Liver (tissue), 9 donors: ENCODE results near the gene RALGPS2. TPM values are rescaled to one million over a fixed set of nuclear protein-coding genes. Genes with fewer than 3 reads are reported as not detected.
A peak's percentile ranks its signal among the peaks of the same experiment; 100 is the strongest.
"Not testable (repeated sequence)": the region's sequence is repeated elsewhere in the genome, so short reads cannot be mapped to it uniquely, and the experiment has no call there.

Experiments used
- DNase-seq: peaks from one replicate; pipeline ENCODE4 v3.0.0-alpha.2; 2017; ENCODE audit warnings: low spot score
- H3K27ac ChIP-seq, 2 donors: one replicate each; pipeline ENCODE4 v1.7.0; 2013; ENCODE audit warnings: inconsistent platforms in 2 of 2, low read length in 2 of 2, control low read depth in 1 of 2, low read depth in 1 of 2, mild to moderate bottlenecking in 1 of 2
- H3K27me3 ChIP-seq, 4 donors: one replicate each; pipeline versions ENCODE4 v1.6.1 to v1.7.0; 2013; ENCODE audit warnings: low read length in 3 of 4, inconsistent platforms in 1 of 4, mild to moderate bottlenecking in 1 of 4, moderate library complexity in 1 of 4; ENCODE audit not compliant: control insufficient read depth in 4 of 4, insufficient read depth in 4 of 4
- H3K36me3 ChIP-seq, 4 donors: one replicate each; pipeline versions ENCODE4 v1.6.1 to v1.7.0; 2013; ENCODE audit warnings: low read length in 3 of 4, mild to moderate bottlenecking in 3 of 4, low read depth in 1 of 4, moderate library complexity in 1 of 4; ENCODE audit not compliant: control insufficient read depth in 4 of 4, insufficient read depth in 3 of 4
- H3K4me1 ChIP-seq, 4 donors: one replicate each; pipeline versions ENCODE4 v1.6.1 to v1.7.0; 2013; ENCODE audit warnings: low read length in 3 of 4, mild to moderate bottlenecking in 3 of 4, moderate library complexity in 1 of 4; ENCODE audit not compliant: control insufficient read depth in 4 of 4, insufficient read depth in 4 of 4
- H3K4me3 ChIP-seq, 3 donors: one replicate each; pipeline versions ENCODE4 v1.6.1 to v1.7.0; 2013; ENCODE audit warnings: low read length in 3 of 3, control low read depth in 1 of 3, low read depth in 1 of 3, mild to moderate bottlenecking in 1 of 3
- H3K9ac ChIP-seq, 2 donors: one replicate each; pipeline ENCODE4 v1.7.0; 2013; ENCODE audit warnings: low read length in 2 of 2, mild to moderate bottlenecking in 2 of 2, moderate library complexity in 2 of 2, control low read depth in 1 of 2, low read depth in 1 of 2
- H3K9me3 ChIP-seq, 4 donors: one replicate each; pipeline versions ENCODE4 v1.6.1 to v1.7.0; 2013; ENCODE audit warnings: low read length in 3 of 4; ENCODE audit not compliant: control insufficient read depth in 4 of 4
- CTCF ChIP-seq: fragments of 150-350 bp; IDR thresholded peaks from 2 replicates; pipeline ENCODE4 v1.5.1; 2017; ENCODE audit warnings: improper control_type of control experiment, low read depth, low read length; ENCODE audit not compliant: missing input control
- EGR1 ChIP-seq, 2 donors: IDR thresholded peaks; 2 replicates each; pipeline ENCODE4 v1.6.1; 2016 to 2018; ENCODE audit warnings: antibody characterized with exemption in 2 of 2, low read depth in 2 of 2
- HNF4A ChIP-seq, 2 donors: conservative IDR thresholded peaks; 2 replicates each; pipeline ENCODE4 v1.6.1; 2016; ENCODE audit warnings: antibody characterized with exemption in 2 of 2, mild to moderate bottlenecking in 2 of 2
- HNF4G ChIP-seq: IDR thresholded peaks from 2 replicates; pipeline ENCODE4 v1.6.1; 2016; ENCODE audit warnings: antibody characterized with exemption
- JUND ChIP-seq, 2 donors: IDR thresholded peaks; 2 replicates each; pipeline ENCODE4 v1.6.1; 2016; ENCODE audit warnings: antibody characterized with exemption in 2 of 2
- MAX ChIP-seq: IDR thresholded peaks from 2 replicates; pipeline ENCODE4 v1.6.1; 2016; ENCODE audit warnings: antibody characterized with exemption
- NR2F2 ChIP-seq: IDR thresholded peaks from 2 replicates; pipeline ENCODE4 v1.6.1; 2016; ENCODE audit warnings: antibody characterized with exemption
- RAD21 ChIP-seq, 2 donors: IDR thresholded peaks; 2 replicates each; pipeline ENCODE4 v1.6.1; 2016; ENCODE audit warnings: antibody characterized with exemption in 2 of 2, mild to moderate bottlenecking in 2 of 2
- RXRA ChIP-seq, 2 donors: IDR thresholded peaks; 2 replicates each; pipeline ENCODE4 v1.6.1; 2017 to 2018; ENCODE audit warnings: antibody characterized with exemption in 2 of 2, mild to moderate bottlenecking in 1 of 2
- SP1 ChIP-seq: IDR thresholded peaks from 2 replicates; pipeline ENCODE4 v1.6.1; 2018; ENCODE audit warnings: antibody characterized with exemption, mild to moderate bottlenecking
- TAF1 ChIP-seq: conservative IDR thresholded peaks from 2 replicates; pipeline ENCODE4 v1.6.1; 2016; ENCODE audit warnings: antibody characterized with exemption, mild to moderate bottlenecking
- YY1 ChIP-seq: IDR thresholded peaks from 2 replicates; pipeline ENCODE4 v1.6.1; 2016; ENCODE audit warnings: antibody characterized with exemption, mild to moderate bottlenecking
- ZBTB33 ChIP-seq: IDR thresholded peaks from 2 replicates; pipeline ENCODE4 v1.6.1; 2016; ENCODE audit warnings: antibody characterized with exemption
- WGBS: extraction: QIAGEN DNeasy Blood & Tissue Kit; methylation state at CpG from one replicate; pipeline ENCODE4 v1.1.7; 2013; 5-methylcytosine and 5-hydroxymethylcytosine counted together
- polyA plus RNA-seq, 2 donors: library from polyadenylated mRNA; stranded (reverse) in 1 of 2; unstranded in 1 of 2; fragments of 200-250 nt in 1 of 2; fragments of >200 nt in 1 of 2; fragmentation: Nextera tagmentation in 1 of 2; extraction: Ambion mirVana in 1 of 2; gene quantifications; one replicate each; pipeline versions ENCODE4 v1.2.1 to v1.2.3, GENCODE V29; 2013 to 2015
- total RNA-seq, 2 donors: library from RNA; depleted of rRNA; stranded (reverse); fragments of >200 nt; gene quantifications; one replicate each; pipeline ENCODE4 v1.2.3, GENCODE V29; 2014
- donor health status: healthy.
- donor health status: healthy.
- donor health status: healthy.
- donor health status: healthy.
- donor health status: healthy.

RALGPS2 gene
- total and polyA plus RNA-seq, 4 donors, result 8.1 to 39.2 (median 16.9) TPM

- Histone ChIP-seq H3K4me1 (peaks cover 7 to 11% (median 9%) of the 10 kb centered on the region in 4 donors), H3K4me3 (no peak overlapping the region), H3K36me3 (peaks cover 0 to 3% (median 0%) of the 10 kb centered on the region in 4 donors), H3K27me3 (no peaks in the 10 kb centered on the region), H3K9me3 (peaks cover 0 to 7% (median 0%) of the 10 kb centered on the region in 4 donors), H3K9ac (no peak overlapping the region), H3K27ac (no peak overlapping the region)
- TF ChIP-seq JUND (IDR thresholded peaks at IDR 0.05), result no peak
- no peak for TF ChIP-seq RAD21 (IDR thresholded peaks at IDR 0.05)
- TF ChIP-seq YY1, result no peak
- no peak for TF ChIP-seq EGR1 (IDR thresholded peaks at IDR 0.05; ENCODE audit: low read depth in 2 of 2)
- TF ChIP-seq ZBTB33, result no peak
- TF ChIP-seq TAF1, result no peak
- 84% methylated on average over 4 of the region's 4 CpGs for whole genome bisulfite sequencing
- DNase-seq, result no peak
These were observed 26.0 kb downstream of the RALGPS2 start for GRCh38 chr1:178751046-178751445.

GRCh38 chr1:178752891-178753290, 27.8 kb downstream of the RALGPS2 start:
- Histone ChIP-seq H3K9me3 (peaks cover 0 to 7% (median 0%) of the 10 kb centered on the region in 4 donors), H3K4me3 (no peak overlapping the region), H3K27me3 (no peaks in the 10 kb centered on the region), H3K4me1 (peaks cover 0 to 5% (median 3%) of the 10 kb centered on the region in 4 donors), H3K36me3 (peaks cover 0 to 3% (median 0%) of the 10 kb centered on the region in 4 donors), H3K9ac (no peak overlapping the region), H3K27ac (no peak overlapping the region)
- 25% methylated on average over 2 of the region's 2 CpGs for WGBS
- TF ChIP-seq RXRA (IDR thresholded peaks at IDR 0.05), result peak in 1 of 2 donors; percentile 10
- TF ChIP-seq RAD21 (IDR thresholded peaks at IDR 0.05), result no peak
- peak; percentile 25 to 42 for TF ChIP-seq HNF4A (conservative IDR thresholded peaks at IDR 0.05)
- no peak for DNase-seq

- H3K27ac ChIP-seq, H3K36me3 ChIP-seq, DNase-seq, H3K9ac ChIP-seq, H3K27me3 ChIP-seq, H3K9me3 ChIP-seq, H3K4me3 ChIP-seq, H3K4me1 ChIP-seq: not testable (repeated sequence)
- 93% methylated on average over 3 of the region's 3 CpGs for WGBS
These were observed 29.7 kb downstream of the RALGPS2 start for GRCh38 chr1:178754655-178755256.

GRCh38 chr1:178768423-178768822, 43.4 kb downstream of the RALGPS2 start:
- Histone ChIP-seq H3K9ac (no peak overlapping the region), H3K36me3 (no peaks in the 10 kb centered on the region), H3K27ac (no peak overlapping the region), H3K4me1 (peaks cover 0 to 1% (median 0%) of the 10 kb centered on the region in 4 donors), H3K9me3 (peaks cover 0 to 3% (median 1%) of the 10 kb centered on the region in 4 donors), H3K27me3 (no peaks in the 10 kb centered on the region), H3K4me3 (no peak overlapping the region)
- 55% methylated on average over 4 of the region's 4 CpGs for WGBS
- no peak for DNase-seq
- TF ChIP-seq MAX (no peak), NR2F2 (no peak), HNF4G (no peak), SP1 (no peak), JUND (IDR thresholded peaks at IDR 0.05) (no peak), EGR1 (IDR thresholded peaks at IDR 0.05; ENCODE audit: low read depth in 2 of 2) (no peak), CTCF (peak; percentile 72), HNF4A (conservative IDR thresholded peaks at IDR 0.05) (no peak), RAD21 (IDR thresholded peaks at IDR 0.05) (peak; percentile 68 to 88)
